H1 (cell line): ENCODE data around the gene SLC39A8. TPM values are rescaled to one million over a fixed set of nuclear protein-coding genes. Genes with fewer than 3 reads are reported as not detected.

ENCODE experiments used
- CTCF ChIA-PET: fragments of 300-600 bp; sonication (Branson Sonifier 250); formaldehyde crosslinking; loops from one replicate; lab custom pipeline; 2021; ENCODE audit not compliant: partially characterized antibody; lab: Charles Lee
- POLR2A ChIA-PET: fragments of 300-600 bp; sonication (Branson Sonifier 250); formaldehyde crosslinking; loops from one replicate; lab custom pipeline; 2021; ENCODE audit warnings: inconsistent platforms; ENCODE audit not compliant: partially characterized antibody; lab: Charles Lee
- DNase-seq, 2 experiments: peaks; one replicate each; pipeline versions ENCODE4 v3.0.0 to v3.0.0-alpha.2; 2010 to 2022; ENCODE audit warnings: low spot score in 2 of 2, low read depth in 1 of 2, mixed read lengths in 1 of 2
- FAIRE-seq: peaks from 2 replicates; lab custom pipeline; 2011; peaks lifted over from hg19 to GRCh38; lab: Jason Lieb, UNC
- H2AFZ ChIP-seq: 2 replicates; pipeline ENCODE4 v1.8.1; 2012; ENCODE audit warnings: low read length, inconsistent platforms
- H2AK5ac ChIP-seq: 2 replicates; pipeline ENCODE4 v1.6.1; 2013; ENCODE audit warnings: low read depth, low read length
- H2BK120ac ChIP-seq: replicated peaks from 2 replicates; pipeline ENCODE3; 2013; ENCODE audit warnings: low read depth, low read length, inconsistent platforms
- H2BK12ac ChIP-seq: 2 replicates; pipeline ENCODE4 v1.6.1; 2013; ENCODE audit warnings: low read depth, low read length
- H2BK15ac ChIP-seq: 2 replicates; pipeline ENCODE4 v1.6.1; 2013; ENCODE audit warnings: low read length
- H2BK20ac ChIP-seq: 2 replicates; pipeline ENCODE4 v1.6.1; 2013; ENCODE audit warnings: low read length
- H2BK5ac ChIP-seq: 2 replicates; pipeline ENCODE4 v1.6.1; 2013; ENCODE audit warnings: low read depth, low read length
- H3K14ac ChIP-seq: 2 replicates; pipeline ENCODE4 v1.6.1; 2013; ENCODE audit warnings: inconsistent platforms; ENCODE audit not compliant: insufficient read length
- H3K18ac ChIP-seq: 2 replicates; pipeline ENCODE4 v1.6.1; 2013; ENCODE audit warnings: low read length; ENCODE audit errors: extremely low read depth
- H3K23ac ChIP-seq: 2 replicates; pipeline ENCODE4 v1.6.1; 2013; ENCODE audit warnings: inconsistent platforms; ENCODE audit not compliant: insufficient read length
- H3K23me2 ChIP-seq: 2 replicates; pipeline ENCODE4 v1.6.1; 2013; ENCODE audit warnings: low read depth, low read length
- H3K27ac ChIP-seq: 2 replicates; pipeline ENCODE4 v1.6.1; 2011; ENCODE audit warnings: low read depth, low read length, inconsistent platforms
- H3K27me3 ChIP-seq, 4 experiments: replicated peaks in 1 of 4; 1 replicate in 1 of 4; 2 replicates in 3 of 4; pipeline versions ENCODE4 v1.6.1 to v1.8.1; 2011 to 2013; ENCODE audit warnings: low read length in 3 of 4, mild to moderate bottlenecking in 3 of 4, inconsistent platforms in 2 of 4, mixed read lengths in 2 of 4, moderate library complexity in 1 of 4; ENCODE audit not compliant: control insufficient read depth in 3 of 4, insufficient read depth in 3 of 4; ENCODE audit errors: extremely low read depth in 1 of 4
- H3K36me3 ChIP-seq, 4 experiments: 2 replicates each; pipeline versions ENCODE4 v1.6.1 to v1.8.1; 2011 to 2013; ENCODE audit warnings: mild to moderate bottlenecking in 4 of 4, low read length in 3 of 4, moderate library complexity in 2 of 4, control low read depth in 1 of 4, inconsistent platforms in 1 of 4; ENCODE audit not compliant: insufficient read depth in 4 of 4, control insufficient read depth in 2 of 4
- H3K4ac ChIP-seq: replicated peaks from 2 replicates; pipeline ENCODE3; 2013; ENCODE audit warnings: low read length, low read depth, mixed read lengths, inconsistent platforms; ENCODE audit not compliant: insufficient read length
- H3K4me1 ChIP-seq, 4 experiments: replicated peaks in 1 of 4; 1 replicate in 1 of 4; 2 replicates in 3 of 4; pipeline versions ENCODE4 v1.6.1 to v1.8.1; 2011 to 2013; ENCODE audit warnings: low read length in 3 of 4, inconsistent platforms in 2 of 4, mixed read lengths in 1 of 4; ENCODE audit not compliant: insufficient read depth in 4 of 4, control insufficient read depth in 3 of 4
- H3K4me2 ChIP-seq, 2 experiments: 2 replicates each; pipeline versions ENCODE4 v1.6.1 to v1.8.1; 2011 to 2013; ENCODE audit warnings: low read depth in 2 of 2, low read length in 2 of 2, control low read depth in 1 of 2, inconsistent platforms in 1 of 2, mild to moderate bottlenecking in 1 of 2; ENCODE audit not compliant: insufficient read depth in 1 of 2
- H3K4me3 ChIP-seq, 4 experiments: fragments of 200-600, 300-600 bp in 1 of 4; sonication (generic), shearing (Covaris generic), sonication (Bioruptor Twin) in 1 of 4; 2 replicates each; pipeline versions ENCODE4 v1.5.1 to v1.8.1; 2011 to 2016; ENCODE audit warnings: low read length in 4 of 4, low read depth in 3 of 4, control low read depth in 2 of 4, inconsistent platforms in 2 of 4, mild to moderate bottlenecking in 2 of 4, mixed read lengths in 1 of 4, moderate library complexity in 1 of 4; ENCODE audit not compliant: insufficient read depth in 2 of 4; ENCODE audit errors: extremely low read depth in 1 of 4
- H3K56ac ChIP-seq: replicated peaks from 2 replicates; pipeline ENCODE3; 2013; ENCODE audit warnings: low read depth, mild to moderate bottlenecking, mixed read lengths, low read length, inconsistent platforms; ENCODE audit not compliant: insufficient read length
- H3K79me1 ChIP-seq: 2 replicates; pipeline ENCODE4 v1.6.1; 2013; ENCODE audit warnings: low read depth, low read length, control low read depth
- H3K79me2 ChIP-seq, 2 experiments: 2 replicates each; pipeline versions ENCODE4 v1.6.1 to v1.8.1; 2012 to 2013; ENCODE audit warnings: low read length in 2 of 2, mild to moderate bottlenecking in 2 of 2, inconsistent platforms in 1 of 2; ENCODE audit not compliant: insufficient read depth in 2 of 2, control insufficient read depth in 1 of 2
- H3K9ac ChIP-seq, 4 experiments: replicated peaks in 1 of 4; 1 replicate in 1 of 4; 2 replicates in 3 of 4; pipeline versions ENCODE4 v1.6.1 to v1.8.1; 2011 to 2013; ENCODE audit warnings: low read depth in 3 of 4, low read length in 3 of 4, control low read depth in 2 of 4, mild to moderate bottlenecking in 2 of 4, moderate library complexity in 2 of 4, inconsistent platforms in 1 of 4; ENCODE audit errors: extremely low read depth in 1 of 4
- H3K9me3 ChIP-seq, 2 experiments: 2 replicates each; pipeline versions ENCODE4 v1.6.1 to v1.8.1; 2012 to 2013; ENCODE audit warnings: mild to moderate bottlenecking in 2 of 2, moderate library complexity in 2 of 2, control low read depth in 1 of 2, inconsistent platforms in 1 of 2, low read depth in 1 of 2, low read length in 1 of 2, mixed read lengths in 1 of 2; ENCODE audit not compliant: insufficient read depth in 2 of 2
- H4K20me1 ChIP-seq, 2 experiments: replicated peaks in 1 of 2; 2 replicates each; pipeline versions ENCODE3 to v1.8.1; 2011 to 2013; ENCODE audit warnings: inconsistent platforms in 2 of 2, low read length in 2 of 2, mild to moderate bottlenecking in 1 of 2; ENCODE audit not compliant: insufficient read depth in 2 of 2, control insufficient read depth in 1 of 2
- H4K5ac ChIP-seq: 2 replicates; pipeline ENCODE4 v1.6.1; 2013; ENCODE audit warnings: low read length, low read depth, mixed read lengths, inconsistent platforms; ENCODE audit not compliant: insufficient read length
- H4K8ac ChIP-seq: 2 replicates; pipeline ENCODE4 v1.8.0; 2013; ENCODE audit warnings: mild to moderate bottlenecking, moderate library complexity, low read length, inconsistent platforms; ENCODE audit not compliant: insufficient read depth; ENCODE audit errors: extremely low read depth
- H4K91ac ChIP-seq: replicated peaks from 2 replicates; pipeline ENCODE3; 2013; ENCODE audit warnings: low read length, mixed read lengths, inconsistent platforms; ENCODE audit not compliant: insufficient read length
- BACH1 ChIP-seq: IDR thresholded peaks from 2 replicates; pipeline ENCODE4 v1.6.1; 2012; ENCODE audit warnings: low read length, improper control_type of control experiment
- CBX8 ChIP-seq: fragments of 300-800, 300-1000 bp; sonication (generic); IDR thresholded peaks from 2 replicates; pipeline ENCODE4 v1.7.1; 2016; ENCODE audit warnings: low read depth, low read length, borderline replicate concordance
- CREB1 ChIP-seq: IDR thresholded peaks from 2 replicates; pipeline ENCODE4 v1.6.1; 2012; ENCODE audit warnings: inconsistent platforms
- JUND ChIP-seq: IDR thresholded peaks from 2 replicates; pipeline ENCODE4 v1.6.1; 2011; ENCODE audit warnings: mild to moderate bottlenecking, improper control_type of control experiment, low read length
- SP2 ChIP-seq: IDR thresholded peaks from 2 replicates; pipeline ENCODE4 v1.6.1; 2012; ENCODE audit warnings: mild to moderate bottlenecking, low read length, inconsistent platforms
- TAF1 ChIP-seq: IDR thresholded peaks from 2 replicates; pipeline ENCODE4 v1.6.1; 2011; ENCODE audit warnings: mild to moderate bottlenecking, low read depth, low read length
- TAF7 ChIP-seq: optimal IDR thresholded peaks from 2 replicates; pipeline ENCODE3; 2011; ENCODE audit warnings: low read depth, mild to moderate bottlenecking, inconsistent platforms, low read length, moderate library complexity, borderline replicate concordance
- USF2 ChIP-seq: IDR thresholded peaks from 2 replicates; pipeline ENCODE4 v1.6.1; 2011; ENCODE audit warnings: low read length, improper control_type of control experiment
- YY1 ChIP-seq: IDR thresholded peaks from 2 replicates; pipeline ENCODE4 v1.6.1; 2011; ENCODE audit warnings: low read depth, mild to moderate bottlenecking, low read length
- WGBS, 2 experiments: shearing (Covaris generic) in 1 of 2; methylation state at CpG; one replicate each; pipeline versions ENCODE4 v1.1.6 to v1.1.7; 2013 to 2015; ENCODE audit warnings: low lambda C conversion rate in 2 of 2, mixed read lengths in 2 of 2, inconsistent platforms in 1 of 2, low coverage in 1 of 2, missing lambda C conversion rate in 1 of 2; ENCODE audit not compliant: insufficient replicate concordance in 2 of 2, insufficient coverage in 1 of 2, insufficient read length in 1 of 2; ENCODE audit errors: extremely low coverage in 1 of 2, missing lambda C conversion rate in 1 of 2; 5-methylcytosine and 5-hydroxymethylcytosine counted together
- polyA plus RNA-seq, 7 experiments: library from polyadenylated mRNA; depleted of rRNA in 3 of 7; stranded (reverse) in 5 of 7; unstranded in 2 of 7; fragments of >200 nt in 5 of 7; fragments of 200-250 nt in 2 of 7; gene quantifications; 1 replicate in 5 of 7; 2 replicates in 1 of 7; 4 replicates in 1 of 7; pipeline versions ENCODE4 v1.2.1 to v1.2.3, GENCODE V29; 2011 to 2013; ENCODE audit warnings: missing spikeins in 2 of 7, mixed read lengths in 2 of 7
- total RNA-seq: library from RNA; stranded (reverse); fragmentation: NEBNext Ultra II Directional; extraction: Animal tissue kit (Norgen Biotek cat#: 25700); gene quantifications from 2 replicates; pipeline ENCODE4 v1.2.1, GENCODE V29; 2021

SLC39A8 gene
- total and polyA plus RNA-seq, 2 of the 8 experiments (the other 6 are each of a cell fraction or from before 2014, with no cell fraction given): 6.4 to 38.7 TPM

GRCh38 chr4:102362922-102363432 is 17.7 kb upstream of the SLC39A8 start:
- CTCF ChIA-PET: interaction anchor here (1.0 kb wide), 2 partner anchors 10 to 17 kb away, joined by 3 read pairs; partner anchors contain the start of gene SLC39A8
- Histone ChIP-seq H3K79me1 (no peaks in the 10 kb centered on the region), H3K27me3 (no peaks in the 10 kb centered on the region), H4K5ac (no peak overlapping the region), H3K79me2 (no peaks in the 10 kb centered on the region), H3K9ac (no peak overlapping the region), H3K56ac (no peak overlapping the region), H3K4ac (no peak overlapping the region), H3K14ac (no peak overlapping the region), H2AK5ac (no peak overlapping the region), H4K8ac (no peak overlapping the region), H3K4me1 (no peaks in the 10 kb centered on the region), H2BK15ac (no peak overlapping the region), H2BK20ac (no peak overlapping the region), H2BK5ac (no peak overlapping the region), H4K20me1 (no peaks in the 10 kb centered on the region), H3K23ac (no peak overlapping the region), H2AFZ (peak overlapping the region; percentile 36; the same call in 1 of the 2 replicates), H4K91ac (no peak overlapping the region), H3K4me2 (no peak overlapping the region), H2BK120ac (no peak overlapping the region), H3K9me3 (no peaks in the 10 kb centered on the region), H2BK12ac (no peak overlapping the region), H3K23me2 (no peaks in the 10 kb centered on the region), H3K18ac (no peak overlapping the region), H3K27ac (no peak overlapping the region), H3K36me3 (no peaks in the 10 kb centered on the region), H3K4me3 (no peak overlapping the region)
- DNase-seq (no peak), FAIRE-seq (no peak)
- 89% methylated on average over 2 of the region's 2 CpGs; no CpG with 5 or more reads in 1 of the 2 experiments for WGBS, 2 experiments
- no peak for TF ChIP-seq USF2
- no peak for TF ChIP-seq BACH1
- TF ChIP-seq CREB1: no peak
- TF ChIP-seq SP2: no peak
- no peak for TF ChIP-seq TAF1
- TF ChIP-seq JUND: no peak
- TF ChIP-seq CBX8: no peak
- TF ChIP-seq TAF7: no peak
- no peak for TF ChIP-seq YY1
- POLR2A ChIA-PET: interaction anchor here (0.6 kb wide), 1 partner anchor 33 kb away, joined by 3 read pairs; no protein-coding TSS in a partner anchor
